Hematopoietic multipotent progenitor cell treated with erythropoietin and hydrocortisone succinate and interleukin-3 and kit ligand, for 8 days (in vitro differentiated cells): ENCODE measurements around the gene STXBP4.
"Not testable (repeated sequence)": the region's sequence is repeated elsewhere in the genome, so short reads cannot be mapped to it uniquely, and the experiment has no call there.

Experiments used
- DNase-seq: peaks from one replicate; pipeline ENCODE4 v3.0.0-alpha.2; 2015

STXBP4 gene

DNA sequence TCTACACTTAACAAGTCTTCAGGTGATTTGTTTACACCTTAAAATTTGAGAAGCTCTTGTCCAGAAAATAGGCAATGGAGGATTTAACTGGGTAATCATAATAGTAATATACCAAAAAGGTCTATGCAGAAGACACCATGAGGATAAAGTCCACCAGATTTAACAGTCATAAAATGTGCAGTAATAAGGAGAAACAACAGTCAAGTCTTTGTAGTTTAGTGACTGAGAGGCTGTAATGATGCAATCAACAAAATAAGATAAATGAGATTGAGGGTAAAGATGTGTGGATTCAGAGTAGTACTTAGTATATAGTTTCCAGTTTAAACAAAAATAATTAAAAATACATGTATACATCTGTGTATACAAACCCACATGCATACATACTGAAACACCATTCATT is 91.2 kb downstream of the STXBP4 start:
- DNase-seq = no peak

DNA sequence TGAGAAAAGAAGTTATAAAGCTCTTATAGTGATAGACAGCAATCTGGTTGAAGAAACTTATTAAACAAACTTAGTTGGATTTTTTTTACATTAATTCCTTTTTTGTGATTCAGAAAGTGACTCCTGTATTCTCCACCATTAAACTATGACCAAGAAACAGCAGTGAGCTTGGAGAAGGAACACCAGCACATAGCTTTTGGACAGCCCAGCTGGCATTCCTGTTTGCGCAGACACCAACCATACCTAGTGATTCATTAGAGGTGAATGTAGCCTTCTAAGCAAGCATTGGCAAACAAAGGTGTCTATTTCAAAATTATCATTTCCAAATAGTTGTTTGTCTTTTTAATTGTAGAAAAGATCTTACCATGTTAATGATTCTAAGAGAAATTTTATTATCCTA is 94.4 kb downstream of the STXBP4 start:
- DNase-seq = no peak

DNA sequence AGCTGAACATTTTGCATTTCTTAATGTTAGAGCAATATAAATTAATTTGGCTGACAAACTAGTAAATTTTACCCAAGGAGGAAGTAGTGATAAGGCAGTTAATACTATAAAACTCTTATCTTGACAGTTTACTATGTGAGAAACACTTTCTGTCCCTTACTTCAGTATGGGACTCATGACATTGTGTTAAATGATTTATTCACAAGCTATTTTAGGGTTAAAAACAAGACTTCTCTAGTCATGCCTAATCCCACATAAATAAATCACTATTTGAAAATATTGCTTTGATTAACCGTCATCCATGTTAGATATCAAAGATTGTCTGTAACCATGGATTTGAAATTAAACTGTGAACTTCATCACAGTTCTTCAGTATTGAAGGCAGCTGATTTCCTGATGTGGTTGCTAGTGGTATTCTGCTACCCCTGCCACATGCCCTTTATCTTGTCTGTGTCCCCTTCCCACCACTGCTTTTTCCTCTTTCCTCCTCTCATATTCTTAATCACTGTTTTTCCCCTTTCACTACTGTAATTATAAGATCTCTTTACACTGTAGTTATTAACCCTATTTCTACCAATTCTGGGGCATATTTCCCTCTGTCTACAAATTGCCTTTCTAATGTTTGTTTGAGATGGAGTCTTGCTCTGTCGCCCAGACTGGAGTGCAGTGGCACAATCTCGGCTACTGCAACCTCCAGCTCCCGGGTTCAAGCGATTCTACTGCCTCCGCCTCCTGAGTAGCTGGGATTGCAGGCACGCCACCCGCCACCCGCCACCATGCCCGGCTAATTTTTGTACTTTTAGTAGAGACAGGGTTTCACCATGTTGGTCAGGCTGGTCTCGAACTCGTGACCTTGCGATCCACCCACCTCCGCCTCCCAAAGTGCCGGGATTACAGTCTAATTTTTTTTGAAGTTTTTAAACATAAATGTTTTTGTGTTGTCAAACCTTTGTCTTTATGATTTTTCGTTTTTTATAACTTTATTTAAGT is 95.6 kb downstream of the STXBP4 start:
- peak; percentile 3 for DNase-seq

DNA sequence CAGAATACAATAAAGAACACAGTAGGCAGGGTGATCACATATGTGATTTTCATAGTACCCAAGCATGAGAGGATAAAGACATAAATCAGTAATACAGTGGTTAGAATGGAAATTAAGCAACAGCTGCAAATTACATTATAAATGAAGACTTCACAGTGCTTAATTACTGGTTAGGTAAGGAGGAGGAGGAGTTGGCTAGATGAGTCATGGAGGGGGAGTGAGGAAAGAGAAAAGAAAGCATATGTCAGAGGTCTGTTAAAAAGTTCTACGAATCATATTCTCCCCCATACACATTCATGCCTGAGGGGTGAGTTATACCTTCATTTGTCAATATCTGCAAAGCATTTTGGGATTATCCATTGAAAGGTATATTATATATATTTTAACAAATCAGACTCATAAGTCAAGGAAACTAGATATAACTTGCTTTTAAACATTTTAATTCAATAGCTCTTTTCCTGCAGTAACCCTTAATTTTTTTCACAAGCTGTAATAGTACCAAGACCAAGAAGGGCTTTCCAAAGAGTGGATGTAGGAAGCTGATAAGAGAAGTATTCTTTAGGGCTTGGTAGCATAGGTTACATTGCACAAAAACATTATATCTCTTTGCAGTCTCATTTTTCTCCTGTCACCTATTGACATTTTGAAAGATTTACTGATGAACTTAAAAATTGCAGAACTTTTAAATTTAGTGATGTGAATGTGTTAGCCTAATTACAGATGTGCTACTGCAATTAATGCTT is 99.3 kb downstream of the STXBP4 start:
- no peak for DNase-seq

DNA sequence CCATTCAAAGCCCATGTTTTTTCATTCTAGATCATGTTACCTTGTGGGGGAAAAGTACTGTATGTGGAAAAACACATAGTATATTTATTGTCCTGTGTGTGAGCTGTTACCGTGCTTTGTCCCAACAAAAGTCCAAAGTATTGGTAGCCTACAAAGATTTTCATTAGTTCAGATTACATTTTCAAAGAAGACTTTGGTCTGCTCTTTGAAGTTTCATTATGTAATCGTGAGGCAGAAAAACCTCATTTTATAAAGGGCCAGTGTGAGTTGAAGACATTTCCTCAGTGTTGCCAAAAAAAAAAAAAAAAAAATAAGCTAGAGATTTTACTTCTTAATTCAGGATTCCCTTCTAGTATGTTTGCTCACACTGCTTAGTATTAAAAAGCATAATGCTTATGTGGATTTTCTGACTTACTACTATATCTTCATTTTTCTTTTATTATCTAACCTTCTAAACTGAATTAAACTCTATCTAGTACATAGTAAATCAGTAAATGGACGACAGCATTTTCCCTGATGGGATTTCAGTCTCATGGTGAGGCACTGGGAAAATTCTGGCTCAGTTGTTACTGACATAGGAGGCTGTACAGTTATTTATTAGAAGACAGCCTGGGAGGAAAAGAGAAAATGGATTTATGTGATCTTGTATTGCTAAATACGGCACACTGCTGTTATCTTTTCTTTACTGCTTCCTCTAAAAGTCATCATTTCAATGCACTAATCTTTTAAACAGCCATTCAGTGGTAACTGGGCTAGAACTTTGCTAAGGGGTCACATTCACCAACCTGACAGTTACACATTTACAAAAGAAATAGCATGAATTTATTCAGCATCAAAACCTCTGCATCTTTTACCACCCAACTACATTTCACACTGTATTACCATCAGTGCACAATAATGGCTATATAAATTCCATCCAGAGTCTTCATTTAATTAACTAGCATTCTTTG is 100.6 kb downstream of the STXBP4 start:
- DNase-seq = no peak

DNA sequence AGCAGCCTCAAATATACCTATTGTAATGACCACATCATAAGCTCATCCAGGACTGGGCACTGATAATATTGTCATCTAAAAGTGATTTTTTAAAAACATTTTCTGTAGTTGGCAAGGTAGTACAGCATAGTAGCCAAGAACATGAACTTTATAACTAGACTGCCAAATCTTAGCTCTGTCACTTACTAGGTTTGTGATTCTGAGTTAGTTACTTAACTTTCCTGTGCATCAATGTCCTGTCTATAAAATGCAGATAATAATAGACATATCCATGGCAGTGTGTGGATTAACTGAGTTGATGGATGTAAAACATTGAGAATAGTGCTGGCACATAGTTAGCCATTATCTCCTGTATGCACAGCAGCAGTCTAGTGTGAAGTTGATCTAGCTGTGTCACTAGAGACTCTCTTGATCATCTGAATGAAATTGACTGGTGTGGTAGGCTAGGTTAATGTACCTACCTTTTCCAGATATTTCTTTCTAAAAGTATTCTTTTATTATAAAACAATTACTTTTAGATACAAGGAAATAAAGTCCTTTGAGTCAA is 101.5 kb downstream of the STXBP4 start:
- no peak for DNase-seq

DNA sequence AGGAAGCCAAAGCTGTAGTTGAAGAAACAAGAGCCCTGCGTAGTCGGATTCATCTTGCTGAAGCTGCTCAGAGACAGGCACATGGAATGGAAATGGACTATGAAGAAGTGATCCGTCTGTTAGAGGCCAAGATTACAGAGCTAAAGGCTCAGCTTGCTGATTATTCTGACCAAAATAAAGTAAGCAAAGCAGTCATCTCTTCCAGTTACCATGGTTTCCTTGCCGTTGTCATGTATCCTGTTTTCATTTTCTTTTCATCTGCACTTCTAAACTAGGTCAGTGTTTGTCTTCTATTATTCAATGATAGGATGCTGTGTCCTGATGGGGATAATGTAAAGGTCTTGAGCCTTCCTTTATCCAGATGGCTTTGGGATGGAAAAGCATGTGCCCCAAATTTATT is 104.3 kb downstream of the STXBP4 start:
- DNase-seq = no peak

DNA sequence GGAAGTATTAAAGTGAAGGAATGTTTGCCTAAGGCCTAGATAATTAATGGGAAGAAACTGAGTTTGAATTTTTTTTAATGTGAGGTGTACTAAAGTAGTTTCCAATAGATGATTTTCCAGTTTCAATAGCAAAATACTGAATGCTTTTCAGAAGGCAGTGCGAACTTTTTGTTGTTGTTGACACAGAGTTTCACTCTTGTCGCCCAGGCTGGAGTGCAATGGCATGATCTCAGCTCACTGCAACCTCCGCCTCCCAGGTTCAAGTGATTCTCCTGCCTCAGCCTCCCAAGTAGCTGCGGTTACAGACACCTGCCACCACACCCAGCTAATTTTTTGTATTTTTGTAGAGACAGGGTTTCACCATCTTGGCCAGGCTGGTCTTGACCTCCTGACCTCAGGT is 104.9 kb downstream of the STXBP4 start:
- not testable (repeated sequence) for DNase-seq

DNA sequence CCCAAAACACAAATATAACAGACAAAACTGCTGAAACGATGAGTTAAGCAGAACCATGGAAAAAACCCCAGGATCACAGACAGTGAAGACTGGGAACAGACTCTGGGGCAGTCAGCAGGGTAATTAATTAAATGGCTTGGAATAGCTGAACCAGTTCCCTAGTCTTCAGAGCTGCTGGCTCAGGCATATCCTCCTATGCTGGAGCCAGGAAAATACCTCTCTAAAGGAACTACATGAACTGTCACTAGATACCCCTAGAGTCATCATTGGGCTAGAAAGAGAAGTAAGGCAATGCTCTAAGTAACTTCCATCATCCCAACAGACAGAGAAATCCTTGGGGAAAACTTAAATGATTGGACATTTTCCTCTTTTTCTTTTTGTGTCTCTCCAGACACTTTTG is 113.0 kb downstream of the STXBP4 start:
- DNase-seq = no peak

DNA sequence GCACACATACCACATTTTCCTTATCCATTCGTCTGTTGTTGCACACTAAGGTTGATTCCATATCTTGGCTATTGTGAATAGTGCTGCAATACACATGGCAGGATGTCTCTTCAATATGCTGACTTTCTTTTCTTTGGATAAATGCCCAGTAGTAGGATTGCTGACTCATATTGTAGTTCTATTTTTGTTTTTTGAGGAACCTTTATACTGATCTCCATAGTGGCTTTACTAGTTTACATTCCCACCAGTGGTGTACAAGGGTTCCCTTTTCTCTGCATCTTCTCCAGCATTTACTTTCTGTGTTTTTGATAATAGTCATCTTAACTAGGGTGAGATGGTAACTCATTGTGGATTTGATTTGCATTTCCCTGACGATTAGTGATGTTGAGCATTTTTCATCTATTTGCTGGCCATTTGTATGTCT is 118.1 kb downstream of the STXBP4 start:
- peak; percentile 84 for DNase-seq

DNA sequence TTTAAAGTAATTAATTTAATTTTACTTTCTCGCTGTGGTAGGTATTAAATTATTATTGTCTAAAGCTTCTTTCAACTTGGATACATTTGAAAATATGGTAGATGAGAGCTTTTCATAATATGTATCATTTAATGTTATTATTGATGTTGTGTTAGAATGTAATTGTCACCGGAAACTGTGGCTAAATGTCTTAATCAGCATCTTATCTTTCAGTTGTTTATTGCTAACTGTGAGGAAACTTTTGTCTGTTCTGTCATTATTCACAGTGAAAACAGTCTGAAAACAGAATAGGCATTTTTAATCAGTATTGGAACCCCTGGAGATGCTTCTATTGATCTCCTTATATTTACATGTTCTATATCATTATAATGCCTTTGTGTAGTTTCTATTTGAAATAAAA is 120.7 kb downstream of the STXBP4 start:
- DNase-seq = peak; percentile 20

DNA sequence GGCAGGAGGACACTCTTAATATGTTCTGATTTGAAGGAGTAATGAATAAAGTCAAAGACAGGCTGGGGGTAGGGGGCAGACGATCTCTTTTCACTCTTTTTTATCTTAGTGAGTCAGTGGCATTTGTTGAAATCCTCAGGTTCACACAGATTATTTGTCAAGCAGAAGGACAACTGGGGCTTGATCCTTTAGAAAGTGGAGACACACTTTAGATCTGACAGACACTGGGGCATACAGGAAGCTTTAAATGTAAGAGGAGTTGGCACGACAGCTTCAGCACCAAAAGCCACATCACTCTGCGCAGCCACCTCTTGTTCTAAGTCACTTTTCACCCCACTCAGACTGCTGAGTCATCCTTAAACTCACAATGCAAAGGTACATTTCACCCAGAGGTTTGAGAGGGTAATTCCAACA is 121.5 kb downstream of the STXBP4 start:
- peak; percentile 71 for DNase-seq

DNA sequence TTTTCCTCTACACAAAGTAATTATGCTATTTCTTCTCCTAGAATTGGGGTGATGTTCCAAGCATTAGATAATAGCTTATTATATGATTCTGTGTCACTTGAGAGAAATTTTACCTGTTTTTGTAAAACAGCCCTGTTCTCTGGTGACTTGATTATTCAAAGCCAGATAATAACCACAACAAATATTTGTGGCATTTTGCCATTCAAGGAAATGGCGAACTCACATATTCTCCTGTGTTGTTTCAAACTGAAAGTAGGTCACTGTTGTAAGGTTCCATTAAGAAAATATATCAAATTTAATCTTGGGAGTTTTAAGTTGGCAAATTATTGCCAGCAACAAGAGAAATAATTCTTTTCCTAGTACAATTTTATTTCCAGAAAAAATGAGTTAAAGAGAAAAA is 124.8 kb downstream of the STXBP4 start:
- no peak for DNase-seq

DNA sequence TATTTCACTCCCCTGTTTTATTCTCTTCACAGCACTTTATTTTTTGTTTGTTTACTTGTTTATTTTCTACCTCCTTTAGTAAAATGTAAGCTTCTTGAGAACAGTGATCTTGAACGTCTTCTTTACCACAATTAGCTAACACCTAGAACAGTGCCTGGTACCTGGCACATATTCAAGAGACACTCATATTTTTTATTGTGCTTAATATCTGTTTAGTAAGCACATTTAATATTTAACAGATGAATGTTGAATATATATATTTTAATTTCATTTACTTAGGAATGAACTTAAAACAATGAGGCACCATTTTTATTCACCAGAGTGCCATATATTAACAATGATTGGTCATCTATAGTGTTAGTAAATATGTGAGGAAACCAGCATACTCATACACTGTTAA is 130.2 kb downstream of the STXBP4 start:
- no peak for DNase-seq

DNA sequence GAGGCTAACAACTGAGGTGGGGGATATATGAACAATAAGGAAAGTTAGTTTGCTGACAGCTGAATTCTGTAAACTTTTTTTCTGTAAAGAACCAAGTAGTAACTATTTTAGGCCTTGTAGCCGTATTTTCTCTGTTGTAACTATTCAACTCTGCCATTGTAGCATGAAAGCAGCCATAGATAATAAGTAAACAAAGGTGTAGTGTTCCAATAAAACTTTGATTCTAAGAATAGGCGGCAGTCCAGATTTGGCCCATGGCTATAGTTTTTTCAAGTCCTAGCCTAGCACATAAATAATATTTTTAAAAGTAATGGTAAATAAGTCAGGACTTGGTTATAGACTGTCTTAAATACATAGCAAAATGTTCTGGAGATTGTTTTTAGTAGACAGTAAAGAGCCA is 142.0 kb downstream of the STXBP4 start:
- no peak for DNase-seq

DNA sequence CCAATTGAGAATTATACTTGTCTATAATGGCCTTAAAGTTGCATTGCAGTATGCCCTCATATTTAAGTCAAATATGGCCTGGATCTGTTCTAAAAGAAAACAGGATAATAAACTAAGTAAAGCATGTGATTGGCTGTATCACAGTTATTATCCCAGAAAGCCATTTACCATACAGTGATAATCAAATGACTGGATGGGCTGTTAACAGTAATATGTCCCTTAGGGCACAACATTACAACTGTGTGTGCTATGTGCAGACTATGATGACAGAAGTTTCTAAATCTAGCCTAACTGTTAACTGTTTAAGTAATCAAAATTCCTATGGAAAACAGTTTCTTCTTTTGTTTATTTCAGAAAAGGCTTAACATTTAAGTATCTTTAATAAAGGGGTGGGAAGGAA is 145.7 kb downstream of the STXBP4 start:
- DNase-seq = no peak

DNA sequence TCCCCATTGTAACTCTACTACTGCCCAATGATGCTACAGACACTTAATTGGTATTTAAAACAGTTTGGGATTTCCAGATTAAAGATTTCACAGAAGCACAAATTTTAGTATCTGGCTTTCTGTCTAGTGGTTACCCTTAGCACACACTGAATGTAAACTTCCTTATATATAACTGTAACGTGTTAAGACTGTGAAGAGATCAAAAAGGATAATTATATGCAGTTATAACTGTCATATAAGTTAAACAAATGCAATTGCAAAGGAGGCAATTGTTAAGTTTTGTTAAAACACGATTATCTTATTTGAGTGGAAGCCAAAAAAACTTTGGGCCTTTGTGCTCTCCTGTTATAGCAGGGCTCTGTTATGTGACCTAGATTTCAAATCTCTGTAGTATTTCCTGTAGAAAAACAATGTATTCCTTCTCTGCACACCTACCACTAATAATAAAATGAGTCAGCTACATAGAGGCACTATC is 147.9 kb downstream of the STXBP4 start:
- DNase-seq = no peak

DNA sequence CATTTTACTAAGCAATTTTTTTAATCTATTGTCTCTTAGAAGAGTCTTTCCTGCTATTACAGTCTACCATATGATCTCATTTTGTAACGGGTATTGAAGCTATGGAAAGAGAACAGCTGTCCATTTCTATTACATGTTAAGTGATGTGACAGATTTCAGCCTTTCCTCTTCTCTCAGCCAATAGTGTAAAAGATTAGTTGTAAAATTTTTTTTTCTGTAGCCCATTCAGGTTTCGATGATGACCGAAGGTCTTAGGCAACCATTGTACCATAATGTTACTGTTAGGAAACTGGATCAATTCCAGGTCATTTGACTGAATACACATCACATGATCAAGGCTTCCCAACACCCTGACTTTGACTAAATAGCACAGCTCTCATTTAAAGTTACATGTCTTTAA is 148.6 kb downstream of the STXBP4 start:
- no peak for DNase-seq

DNA sequence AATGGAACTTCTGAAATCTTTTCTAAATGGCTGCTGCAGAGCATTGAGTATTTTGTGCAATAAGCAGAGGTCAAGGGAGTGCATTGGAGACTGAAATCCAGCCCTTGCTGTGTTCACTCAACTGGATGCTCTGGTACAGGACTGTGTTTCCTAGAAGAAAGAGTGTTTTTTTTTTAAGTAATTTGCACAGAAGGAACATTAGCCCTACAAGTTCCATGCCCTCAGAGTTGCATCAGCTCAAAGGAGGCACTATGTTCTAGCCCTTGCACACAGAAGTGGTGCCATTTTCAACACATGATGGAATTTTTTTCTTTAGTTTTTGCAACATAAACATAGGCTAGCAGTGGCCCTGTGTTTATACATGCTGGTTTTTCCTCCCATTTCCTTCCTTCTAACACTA is 152.1 kb downstream of the STXBP4 start:
- no peak for DNase-seq

DNA sequence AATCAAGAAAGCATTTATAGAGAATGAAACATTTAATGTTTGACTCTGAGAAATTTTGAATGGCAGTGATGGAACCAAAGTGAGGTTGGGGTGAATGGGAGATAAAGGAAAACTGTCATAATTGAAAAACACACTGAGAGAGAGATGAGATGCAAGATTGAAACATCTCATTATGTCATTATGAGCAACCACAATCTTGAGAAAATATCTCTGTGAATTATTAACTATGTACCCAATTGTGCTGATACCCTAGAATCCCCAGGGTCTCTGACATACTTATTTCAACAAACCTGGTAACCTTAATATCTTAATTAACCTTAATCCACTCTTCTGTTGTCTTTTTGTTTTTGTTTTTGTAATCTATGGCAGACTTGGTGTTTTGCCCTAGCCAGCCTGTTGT is 152.7 kb downstream of the STXBP4 start:
- DNase-seq = no peak

DNA sequence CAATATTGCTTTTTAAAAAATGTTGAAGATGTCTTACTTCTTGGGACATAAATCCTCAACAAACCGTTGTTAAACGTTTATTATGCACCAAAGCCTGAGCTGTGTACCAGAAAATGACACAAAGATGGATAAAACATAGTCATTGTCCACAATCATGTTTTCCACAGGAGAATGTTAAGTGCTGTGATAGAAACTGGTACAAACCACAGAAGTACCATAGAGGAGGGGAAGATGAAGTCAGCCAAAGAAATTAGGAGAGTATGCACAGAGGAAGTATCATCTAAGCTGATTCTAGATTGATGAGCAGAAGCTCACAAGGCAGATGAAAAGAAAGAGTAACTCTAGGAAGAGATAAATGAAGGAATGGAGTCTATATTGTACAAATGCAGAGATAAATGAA is 153.5 kb downstream of the STXBP4 start:
- DNase-seq = no peak

DNA sequence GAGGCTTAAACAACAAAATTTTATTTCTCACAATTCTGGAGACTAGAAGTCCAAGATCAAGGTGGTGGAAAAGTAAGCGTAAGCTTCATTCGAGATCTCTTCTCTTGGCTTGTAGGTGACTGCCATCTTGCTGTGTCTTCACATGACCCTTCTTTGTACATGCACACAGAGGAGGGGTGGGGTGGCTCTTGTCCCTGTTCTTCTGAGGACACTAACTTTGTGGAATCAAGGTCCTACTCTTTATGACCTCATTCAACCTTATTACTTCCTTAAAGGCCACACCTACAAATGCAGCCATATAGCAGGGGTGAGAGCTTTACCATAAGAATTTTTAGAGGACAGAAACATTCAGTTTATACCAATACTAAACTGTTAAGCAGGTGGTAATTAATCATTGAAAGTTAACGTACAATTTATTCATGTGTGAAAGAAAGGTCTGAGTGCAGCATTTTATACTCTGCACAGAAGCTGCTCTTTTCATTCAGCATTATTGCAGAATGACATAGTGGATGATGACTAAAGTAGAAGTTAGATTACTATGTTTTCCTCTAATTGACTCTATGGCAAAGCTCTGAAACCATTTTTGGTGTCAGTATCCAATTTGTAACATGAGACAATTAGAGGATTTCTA is 156.3 kb downstream of the STXBP4 start:
- no peak for DNase-seq
